Thymus (tissue), 11 donors: Measurements from ENCODE around the gene C19orf44. TPM values are rescaled to one million over a fixed set of nuclear protein-coding genes. Genes with fewer than 3 reads are reported as not detected.
A peak's percentile ranks its signal among the peaks of the same experiment; 100 is the strongest.
"Not testable (repeated sequence)": the region's sequence is repeated elsewhere in the genome, so short reads cannot be mapped to it uniquely, and the experiment has no call there.

Source experiments
- DNase-seq, 9 donors: peaks; one replicate each; pipeline ENCODE4 v3.0.0-alpha.2; 2013; ENCODE audit warnings: low spot score in 9 of 9, low read depth in 6 of 9, missing footprints in 1 of 9
- H3K27ac ChIP-seq, 2 donors: one replicate each; pipeline ENCODE4 v1.5.1; 2013; ENCODE audit warnings: control low read depth in 1 of 2, low read depth in 1 of 2, low read length in 1 of 2, mild to moderate bottlenecking in 1 of 2, moderate library complexity in 1 of 2
- H3K27me3 ChIP-seq, 2 donors: one replicate each; pipeline ENCODE4 v1.5.1; 2013; ENCODE audit warnings: low read length in 1 of 2; ENCODE audit not compliant: control insufficient read depth in 2 of 2, insufficient read depth in 1 of 2
- H3K36me3 ChIP-seq, 2 donors: one replicate each; pipeline ENCODE4 v1.5.1; 2013; ENCODE audit warnings: low read length in 1 of 2, mild to moderate bottlenecking in 1 of 2, moderate library complexity in 1 of 2; ENCODE audit not compliant: control insufficient read depth in 2 of 2, insufficient read depth in 2 of 2
- H3K4me1 ChIP-seq, 2 donors: one replicate each; pipeline ENCODE4 v1.5.1; 2013; ENCODE audit warnings: low read length in 2 of 2; ENCODE audit not compliant: control insufficient read depth in 2 of 2, insufficient read depth in 2 of 2
- H3K4me3 ChIP-seq, 2 donors: one replicate each; pipeline ENCODE4 v1.5.1; 2013; ENCODE audit warnings: low read length in 2 of 2, control low read depth in 1 of 2, mild to moderate bottlenecking in 1 of 2
- H3K9me3 ChIP-seq, 2 donors: one replicate each; pipeline ENCODE4 v1.5.1; 2013; ENCODE audit warnings: low read length in 1 of 2, mild to moderate bottlenecking in 1 of 2; ENCODE audit not compliant: control insufficient read depth in 2 of 2, insufficient read depth in 1 of 2
- WGBS: extraction: QIAGEN DNeasy Blood & Tissue Kit; methylation state at CpG from one replicate; pipeline ENCODE4 v1.1.7; 2013; 5-methylcytosine and 5-hydroxymethylcytosine counted together
- polyA plus RNA-seq: library from polyadenylated mRNA; stranded (reverse); fragments of 200-250 nt; gene quantifications from one replicate; pipeline ENCODE4 v1.2.3, GENCODE V29; 2013
- total RNA-seq: library from RNA; stranded (reverse); fragments of 120-200 nt; gene quantifications from one replicate; pipeline ENCODE4 v1.2.4, GENCODE V29; 2013
- donor health status: healthy.

The C19orf44 gene
- total and polyA plus RNA-seq, 2 donors: 1.3 to 4.7 TPM

- 97% methylated on average over 6 of the region's 6 CpGs for WGBS
- not testable (repeated sequence) for H3K27me3 ChIP-seq, H3K9me3 ChIP-seq, H3K4me3 ChIP-seq, H3K27ac ChIP-seq, DNase-seq
- Histone ChIP-seq H3K36me3 (peaks cover 44 to 52% of the 10 kb centered on the region in 2 donors), H3K4me1 (peaks cover 0 to 20% of the 10 kb centered on the region in 2 donors)
Measured at GRCh38 chr19:16551902-16552301, 55.7 kb downstream of the C19orf44 start.

- Histone ChIP-seq H3K36me3 (peaks cover 55 to 56% of the 10 kb centered on the region in 2 donors), H3K27ac (no peak overlapping the region), H3K4me1 (peaks cover 0 to 7% of the 10 kb centered on the region in 2 donors), H3K27me3 (no peaks in the 10 kb centered on the region), H3K4me3 (no peak overlapping the region), H3K9me3 (no peaks in the 10 kb centered on the region)
- WGBS: 61% methylated on average over 8 of the region's 8 CpGs
- no peak for DNase-seq
Measured at GRCh38 chr19:16554776-16555175, 58.6 kb downstream of the C19orf44 start.

GRCh38 chr19:16559780-16560276, 63.6 kb downstream of the C19orf44 start:
- Histone ChIP-seq H3K9me3 (no peaks in the 10 kb centered on the region), H3K36me3 (peaks cover 56 to 71% of the 10 kb centered on the region in 2 donors), H3K27me3 (no peaks in the 10 kb centered on the region), H3K4me3 (no peak overlapping the region), H3K27ac (no peak overlapping the region), H3K4me1 (peaks cover 0 to 7% of the 10 kb centered on the region in 2 donors)
- no peak for DNase-seq
- 97% methylated on average over 10 of the region's 10 CpGs for WGBS

- no peak overlapping the region for H3K27ac ChIP-seq
- WGBS: 98% methylated on average over 8 of the region's 8 CpGs
- H3K9me3 ChIP-seq: no peaks in the 10 kb centered on the region
- H3K4me1 ChIP-seq: peaks cover 5 to 16% of the 10 kb centered on the region in 2 donors
- H3K36me3 ChIP-seq: peaks cover 50 to 67% of the 10 kb centered on the region in 2 donors
- DNase-seq: no peak
- no peaks in the 10 kb centered on the region for H3K27me3 ChIP-seq
- no peak overlapping the region for H3K4me3 ChIP-seq
Measured at GRCh38 chr19:16561382-16561781, 65.2 kb downstream of the C19orf44 start.

GRCh38 chr19:16562608-16563025, 66.4 kb downstream of the C19orf44 start:
- peaks cover 42 to 70% of the 10 kb centered on the region in 2 donors for H3K36me3 ChIP-seq
- WGBS: 98% methylated on average over 6 of the region's 6 CpGs

GRCh38 chr19:16564842-16565241, 68.6 kb downstream of the C19orf44 start:
- H3K27ac ChIP-seq: peak overlapping the region in 1 of 2 donors; percentile 46
- DNase-seq: no peak
- no peak overlapping the region for H3K4me3 ChIP-seq
- H3K27me3 ChIP-seq: no peaks in the 10 kb centered on the region
- H3K36me3 ChIP-seq: peaks cover 52 to 78% of the 10 kb centered on the region in 2 donors
- WGBS: 91% methylated on average over 7 of the region's 7 CpGs
- peaks cover 13 to 31% of the 10 kb centered on the region in 2 donors for H3K4me1 ChIP-seq
- H3K9me3 ChIP-seq: peaks cover 0 to 3% of the 10 kb centered on the region in 2 donors

More at GRCh38 chr19:16562608-16563025, 66.4 kb downstream of the C19orf44 start:
- Histone ChIP-seq H3K9me3 (no peaks in the 10 kb centered on the region), H3K27me3 (no peaks in the 10 kb centered on the region), H3K27ac (no peak overlapping the region), H3K4me1 (peaks cover 13 to 27% of the 10 kb centered on the region in 2 donors), H3K4me3 (no peak overlapping the region)
- no peak for DNase-seq

- peak overlapping the region in 1 of 2 donors; percentile 16 for H3K4me3 ChIP-seq
- H3K4me1 ChIP-seq: peaks cover 16 to 43% of the 10 kb centered on the region in 2 donors
- H3K36me3 ChIP-seq: peaks cover 48 to 75% of the 10 kb centered on the region in 2 donors
- WGBS: 3% methylated on average over 10 of the region's 10 CpGs
- peak; percentile 79 to 97 (median 91) for DNase-seq
- H3K27me3 ChIP-seq: no peaks in the 10 kb centered on the region
- peak overlapping the region; percentile 93 to 99 for H3K27ac ChIP-seq
- peaks cover 0 to 3% of the 10 kb centered on the region in 2 donors for H3K9me3 ChIP-seq
Measured at GRCh38 chr19:16566161-16566560, 70.0 kb downstream of the C19orf44 start.

GRCh38 chr19:16566702-16567101, 70.5 kb downstream of the C19orf44 start:
- DNase-seq: no peak
- peaks cover 42 to 70% of the 10 kb centered on the region in 2 donors for H3K36me3 ChIP-seq
- peaks cover 22 to 48% of the 10 kb centered on the region in 2 donors for H3K4me1 ChIP-seq
- WGBS: 98% methylated on average over 5 of the region's 5 CpGs
- no peak overlapping the region for H3K4me3 ChIP-seq
- H3K27me3 ChIP-seq: no peaks in the 10 kb centered on the region
- H3K27ac ChIP-seq: peak overlapping the region; percentile 93 to 99
- peaks cover 0 to 3% of the 10 kb centered on the region in 2 donors for H3K9me3 ChIP-seq

- Histone ChIP-seq H3K4me3 (no peak overlapping the region), H3K27ac (no peak overlapping the region), H3K4me1 (peaks cover 43 to 68% of the 10 kb centered on the region in 2 donors), H3K9me3 (peaks cover 0 to 3% of the 10 kb centered on the region in 2 donors), H3K36me3 (peaks cover 22 to 51% of the 10 kb centered on the region in 2 donors), H3K27me3 (no peaks in the 10 kb centered on the region)
- WGBS: 96% methylated on average over 17 of the region's 17 CpGs
- DNase-seq: no peak
Measured at GRCh38 chr19:16569609-16570320, 73.6 kb downstream of the C19orf44 start.
